H1 (cell line): Measurements from ENCODE around the gene NAA20. TPM values are rescaled to one million over a fixed set of nuclear protein-coding genes. Genes with fewer than 3 reads are reported as not detected.

Source experiments
- BACH1 ChIP-seq: IDR thresholded peaks from 2 replicates; pipeline ENCODE4 v1.6.1; 2012; ENCODE audit warnings: low read length, improper control_type of control experiment
- EP300 ChIP-seq, 2 experiments: IDR thresholded peaks; 1 replicate in 1 of 2; 2 replicates in 1 of 2; pipeline ENCODE4 v1.6.1; 2011 to 2012; ENCODE audit warnings: low read depth in 2 of 2, low read length in 2 of 2, mild to moderate bottlenecking in 2 of 2, borderline replicate concordance in 1 of 2, inconsistent platforms in 1 of 2, moderate library complexity in 1 of 2
- JUND ChIP-seq: IDR thresholded peaks from 2 replicates; pipeline ENCODE4 v1.6.1; 2011; ENCODE audit warnings: mild to moderate bottlenecking, improper control_type of control experiment, low read length
- SAP30 ChIP-seq: fragments of 300-600 bp; sonication (generic); IDR thresholded peaks from 2 replicates; pipeline ENCODE4 v1.7.1; 2012; ENCODE audit warnings: low read length, moderate library complexity, mild to moderate bottlenecking, inconsistent platforms; ENCODE audit not compliant: insufficient read depth, insufficient replicate concordance
- SP1 ChIP-seq: IDR thresholded peaks from 2 replicates; pipeline ENCODE4 v1.6.1; 2011; ENCODE audit warnings: low read depth, low read length
- SUZ12 ChIP-seq: fragments of 200-600 bp; sonication (generic); IDR thresholded peaks from 2 replicates; pipeline ENCODE4 v1.6.1; 2012; ENCODE audit warnings: mild to moderate bottlenecking, inconsistent platforms, low read length, moderate library complexity, mixed read lengths
- TCF12 ChIP-seq: IDR thresholded peaks from 2 replicates; pipeline ENCODE4 v1.6.1; 2011; ENCODE audit warnings: low read depth, mild to moderate bottlenecking, low read length
- YY1 ChIP-seq: IDR thresholded peaks from 2 replicates; pipeline ENCODE4 v1.6.1; 2011; ENCODE audit warnings: low read depth, mild to moderate bottlenecking, low read length
- polyA plus RNA-seq, 7 experiments: library from polyadenylated mRNA; depleted of rRNA in 3 of 7; stranded (reverse) in 5 of 7; unstranded in 2 of 7; fragments of >200 nt in 5 of 7; fragments of 200-250 nt in 2 of 7; gene quantifications; 1 replicate in 5 of 7; 2 replicates in 1 of 7; 4 replicates in 1 of 7; pipeline versions ENCODE4 v1.2.1 to v1.2.3, GENCODE V29; 2011 to 2013; ENCODE audit warnings: missing spikeins in 2 of 7, mixed read lengths in 2 of 7
- total RNA-seq: library from RNA; stranded (reverse); fragmentation: NEBNext Ultra II Directional; extraction: Animal tissue kit (Norgen Biotek cat#: 25700); gene quantifications from 2 replicates; pipeline ENCODE4 v1.2.1, GENCODE V29; 2021
- TF ChIP-seq, protein P1 (sequence below): fragments of 300-600 bp; sonication (generic); IDR thresholded peaks from 2 replicates; pipeline ENCODE4 v1.7.1; 2012; ENCODE audit warnings: low read length, moderate library complexity, mild to moderate bottlenecking, inconsistent platforms; ENCODE audit not compliant: insufficient replicate concordance
- TF ChIP-seq, protein P2 (sequence below): IDR thresholded peaks from 2 replicates; pipeline ENCODE4 v1.6.1; 2011; ENCODE audit warnings: low read length, improper control_type of control experiment
- TF ChIP-seq, protein P3 (sequence below): IDR thresholded peaks from 2 replicates; pipeline ENCODE4 v1.6.1; 2012; ENCODE audit warnings: inconsistent platforms

NAA20 gene
- total and polyA plus RNA-seq, 2 of the 8 experiments (the other 6 are each of a cell fraction or from before 2014, with no cell fraction given), result 21.9 to 41.1 TPM

DNA sequence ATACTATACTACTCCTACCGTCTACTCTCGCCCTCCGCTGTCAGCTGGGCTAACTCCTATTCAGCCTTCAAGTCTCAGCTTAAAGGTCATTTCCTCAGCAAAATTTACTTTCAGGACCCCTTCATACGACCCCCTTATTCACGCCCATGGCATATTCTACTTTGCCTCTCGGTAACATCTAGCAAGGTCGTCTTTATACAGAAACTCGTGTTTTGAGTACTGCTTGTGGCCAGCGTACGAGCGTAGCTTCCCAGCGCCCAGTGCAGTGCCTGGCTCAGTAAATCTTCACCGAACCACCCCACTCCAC, 34.6 kb downstream of the NAA20 start (continued):
- TF ChIP-seq, protein P1, sequence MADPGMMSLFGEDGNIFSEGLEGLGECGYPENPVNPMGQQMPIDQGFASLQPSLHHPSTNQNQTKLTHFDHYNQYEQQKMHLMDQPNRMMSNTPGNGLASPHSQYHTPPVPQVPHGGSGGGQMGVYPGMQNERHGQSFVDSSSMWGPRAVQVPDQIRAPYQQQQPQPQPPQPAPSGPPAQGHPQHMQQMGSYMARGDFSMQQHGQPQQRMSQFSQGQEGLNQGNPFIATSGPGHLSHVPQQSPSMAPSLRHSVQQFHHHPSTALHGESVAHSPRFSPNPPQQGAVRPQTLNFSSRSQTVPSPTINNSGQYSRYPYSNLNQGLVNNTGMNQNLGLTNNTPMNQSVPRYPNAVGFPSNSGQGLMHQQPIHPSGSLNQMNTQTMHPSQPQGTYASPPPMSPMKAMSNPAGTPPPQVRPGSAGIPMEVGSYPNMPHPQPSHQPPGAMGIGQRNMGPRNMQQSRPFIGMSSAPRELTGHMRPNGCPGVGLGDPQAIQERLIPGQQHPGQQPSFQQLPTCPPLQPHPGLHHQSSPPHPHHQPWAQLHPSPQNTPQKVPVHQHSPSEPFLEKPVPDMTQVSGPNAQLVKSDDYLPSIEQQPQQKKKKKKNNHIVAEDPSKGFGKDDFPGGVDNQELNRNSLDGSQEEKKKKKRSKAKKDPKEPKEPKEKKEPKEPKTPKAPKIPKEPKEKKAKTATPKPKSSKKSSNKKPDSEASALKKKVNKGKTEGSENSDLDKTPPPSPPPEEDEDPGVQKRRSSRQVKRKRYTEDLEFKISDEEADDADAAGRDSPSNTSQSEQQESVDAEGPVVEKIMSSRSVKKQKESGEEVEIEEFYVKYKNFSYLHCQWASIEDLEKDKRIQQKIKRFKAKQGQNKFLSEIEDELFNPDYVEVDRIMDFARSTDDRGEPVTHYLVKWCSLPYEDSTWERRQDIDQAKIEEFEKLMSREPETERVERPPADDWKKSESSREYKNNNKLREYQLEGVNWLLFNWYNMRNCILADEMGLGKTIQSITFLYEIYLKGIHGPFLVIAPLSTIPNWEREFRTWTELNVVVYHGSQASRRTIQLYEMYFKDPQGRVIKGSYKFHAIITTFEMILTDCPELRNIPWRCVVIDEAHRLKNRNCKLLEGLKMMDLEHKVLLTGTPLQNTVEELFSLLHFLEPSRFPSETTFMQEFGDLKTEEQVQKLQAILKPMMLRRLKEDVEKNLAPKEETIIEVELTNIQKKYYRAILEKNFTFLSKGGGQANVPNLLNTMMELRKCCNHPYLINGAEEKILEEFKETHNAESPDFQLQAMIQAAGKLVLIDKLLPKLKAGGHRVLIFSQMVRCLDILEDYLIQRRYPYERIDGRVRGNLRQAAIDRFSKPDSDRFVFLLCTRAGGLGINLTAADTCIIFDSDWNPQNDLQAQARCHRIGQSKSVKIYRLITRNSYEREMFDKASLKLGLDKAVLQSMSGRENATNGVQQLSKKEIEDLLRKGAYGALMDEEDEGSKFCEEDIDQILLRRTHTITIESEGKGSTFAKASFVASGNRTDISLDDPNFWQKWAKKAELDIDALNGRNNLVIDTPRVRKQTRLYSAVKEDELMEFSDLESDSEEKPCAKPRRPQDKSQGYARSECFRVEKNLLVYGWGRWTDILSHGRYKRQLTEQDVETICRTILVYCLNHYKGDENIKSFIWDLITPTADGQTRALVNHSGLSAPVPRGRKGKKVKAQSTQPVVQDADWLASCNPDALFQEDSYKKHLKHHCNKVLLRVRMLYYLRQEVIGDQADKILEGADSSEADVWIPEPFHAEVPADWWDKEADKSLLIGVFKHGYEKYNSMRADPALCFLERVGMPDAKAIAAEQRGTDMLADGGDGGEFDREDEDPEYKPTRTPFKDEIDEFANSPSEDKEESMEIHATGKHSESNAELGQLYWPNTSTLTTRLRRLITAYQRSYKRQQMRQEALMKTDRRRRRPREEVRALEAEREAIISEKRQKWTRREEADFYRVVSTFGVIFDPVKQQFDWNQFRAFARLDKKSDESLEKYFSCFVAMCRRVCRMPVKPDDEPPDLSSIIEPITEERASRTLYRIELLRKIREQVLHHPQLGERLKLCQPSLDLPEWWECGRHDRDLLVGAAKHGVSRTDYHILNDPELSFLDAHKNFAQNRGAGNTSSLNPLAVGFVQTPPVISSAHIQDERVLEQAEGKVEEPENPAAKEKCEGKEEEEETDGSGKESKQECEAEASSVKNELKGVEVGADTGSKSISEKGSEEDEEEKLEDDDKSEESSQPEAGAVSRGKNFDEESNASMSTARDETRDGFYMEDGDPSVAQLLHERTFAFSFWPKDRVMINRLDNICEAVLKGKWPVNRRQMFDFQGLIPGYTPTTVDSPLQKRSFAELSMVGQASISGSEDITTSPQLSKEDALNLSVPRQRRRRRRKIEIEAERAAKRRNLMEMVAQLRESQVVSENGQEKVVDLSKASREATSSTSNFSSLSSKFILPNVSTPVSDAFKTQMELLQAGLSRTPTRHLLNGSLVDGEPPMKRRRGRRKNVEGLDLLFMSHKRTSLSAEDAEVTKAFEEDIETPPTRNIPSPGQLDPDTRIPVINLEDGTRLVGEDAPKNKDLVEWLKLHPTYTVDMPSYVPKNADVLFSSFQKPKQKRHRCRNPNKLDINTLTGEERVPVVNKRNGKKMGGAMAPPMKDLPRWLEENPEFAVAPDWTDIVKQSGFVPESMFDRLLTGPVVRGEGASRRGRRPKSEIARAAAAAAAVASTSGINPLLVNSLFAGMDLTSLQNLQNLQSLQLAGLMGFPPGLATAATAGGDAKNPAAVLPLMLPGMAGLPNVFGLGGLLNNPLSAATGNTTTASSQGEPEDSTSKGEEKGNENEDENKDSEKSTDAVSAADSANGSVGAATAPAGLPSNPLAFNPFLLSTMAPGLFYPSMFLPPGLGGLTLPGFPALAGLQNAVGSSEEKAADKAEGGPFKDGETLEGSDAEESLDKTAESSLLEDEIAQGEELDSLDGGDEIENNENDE, result no peak
- TF ChIP-seq SUZ12 (no peak), SAP30 (no peak), SP1 (no peak), TCF12 (no peak), EP300 (IDR thresholded peaks at IDR 0.05; ENCODE audit: borderline replicate concordance in 1 of 2, low read depth in 2 of 2, low read length in 2 of 2) (no peak), JUND (no peak), YY1 (no peak), BACH1 (no peak)
- TF ChIP-seq, protein P2, sequence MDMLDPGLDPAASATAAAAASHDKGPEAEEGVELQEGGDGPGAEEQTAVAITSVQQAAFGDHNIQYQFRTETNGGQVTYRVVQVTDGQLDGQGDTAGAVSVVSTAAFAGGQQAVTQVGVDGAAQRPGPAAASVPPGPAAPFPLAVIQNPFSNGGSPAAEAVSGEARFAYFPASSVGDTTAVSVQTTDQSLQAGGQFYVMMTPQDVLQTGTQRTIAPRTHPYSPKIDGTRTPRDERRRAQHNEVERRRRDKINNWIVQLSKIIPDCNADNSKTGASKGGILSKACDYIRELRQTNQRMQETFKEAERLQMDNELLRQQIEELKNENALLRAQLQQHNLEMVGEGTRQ, result no peak
- TF ChIP-seq, protein P3, sequence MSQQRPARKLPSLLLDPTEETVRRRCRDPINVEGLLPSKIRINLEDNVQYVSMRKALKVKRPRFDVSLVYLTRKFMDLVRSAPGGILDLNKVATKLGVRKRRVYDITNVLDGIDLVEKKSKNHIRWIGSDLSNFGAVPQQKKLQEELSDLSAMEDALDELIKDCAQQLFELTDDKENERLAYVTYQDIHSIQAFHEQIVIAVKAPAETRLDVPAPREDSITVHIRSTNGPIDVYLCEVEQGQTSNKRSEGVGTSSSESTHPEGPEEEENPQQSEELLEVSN, result no peak
